Lung (tissue), 12 donors: ENCODE measurements around the gene ITGA1. TPM values are rescaled to one million over a fixed set of nuclear protein-coding genes. Genes with fewer than 3 reads are reported as not detected.

Experiments
- ATAC-seq: fragments of 200-7000 bp; cut with Tn5 transposase; one replicate; pipeline ENCODE4 v1.9.1; 2020; ENCODE audit warnings: moderate number of reproducible peaks; ENCODE audit not compliant: insufficient read depth, low FRiP score
- DNase-seq, 3 donors: peaks; one replicate each; pipeline ENCODE4 v3.0.0-alpha.2; 2013 to 2017
- H3K27ac ChIP-seq, 2 donors: one replicate each; pipeline ENCODE4 v1.5.1; 2013; ENCODE audit warnings: mild to moderate bottlenecking in 2 of 2, moderate library complexity in 2 of 2, control low read depth in 1 of 2, inconsistent platforms in 1 of 2, low read depth in 1 of 2, low read length in 1 of 2
- H3K27me3 ChIP-seq, 3 donors: one replicate each; pipeline ENCODE4 v1.5.1; 2013; ENCODE audit warnings: low read length in 2 of 3; ENCODE audit not compliant: control insufficient read depth in 3 of 3, insufficient read depth in 3 of 3
- H3K36me3 ChIP-seq, 4 donors: one replicate each; pipeline ENCODE4 v1.5.1; 2013; ENCODE audit warnings: low read length in 4 of 4, mild to moderate bottlenecking in 1 of 4, moderate library complexity in 1 of 4; ENCODE audit not compliant: control insufficient read depth in 4 of 4, insufficient read depth in 4 of 4
- H3K4me1 ChIP-seq, 5 donors: one replicate each; pipeline ENCODE4 v1.5.1; 2013; ENCODE audit warnings: low read length in 5 of 5, mild to moderate bottlenecking in 2 of 5, moderate library complexity in 1 of 5; ENCODE audit not compliant: control insufficient read depth in 5 of 5, insufficient read depth in 5 of 5
- H3K4me3 ChIP-seq: one replicate; pipeline ENCODE4 v1.5.1; 2013; ENCODE audit warnings: mild to moderate bottlenecking, control low read depth, moderate library complexity
- H3K9ac ChIP-seq, 2 donors: one replicate each; pipeline ENCODE4 v1.5.1; 2013; ENCODE audit warnings: low read length in 2 of 2, control low read depth in 1 of 2; ENCODE audit not compliant: insufficient read depth in 1 of 2
- H3K9me3 ChIP-seq, 4 donors: one replicate each; pipeline ENCODE4 v1.5.1; 2013; ENCODE audit warnings: low read length in 3 of 4, mild to moderate bottlenecking in 1 of 4, moderate library complexity in 1 of 4; ENCODE audit not compliant: control insufficient read depth in 4 of 4, insufficient read depth in 3 of 4
- WGBS, 2 donors: extraction: QIAGEN DNeasy Blood & Tissue Kit; methylation state at CpG; one replicate each; pipeline ENCODE4 v1.1.7; 2013; 5-methylcytosine and 5-hydroxymethylcytosine counted together
- polyA plus RNA-seq, 2 donors: library from polyadenylated mRNA; stranded (reverse); fragments of 200-250 nt; gene quantifications; one replicate each; pipeline ENCODE4 v1.2.1, GENCODE V29; 2013
- total RNA-seq, 2 donors: library from RNA; depleted of rRNA in 1 of 2; stranded (reverse); fragments of >200 nt in 1 of 2; gene quantifications; one replicate each; pipeline ENCODE4 v1.2.1, GENCODE V29; 2014 to 2021
- TF ChIP-seq, protein P1 (sequence below): IDR thresholded peaks from 2 replicates; pipeline ENCODE4 v1.5.1; 2012; ENCODE audit warnings: mild to moderate bottlenecking; ENCODE audit errors: control extremely low read depth, extremely low read depth
- donor health status: control.
- donor health status: control.
- donor health status: Bipolar disorder and iron deficiency.
- donor health status: healthy.
- donor health status: DM: yes; HTN: yes; CAD: no.

The ITGA1 gene
- total and polyA plus RNA-seq, 4 donors = 8.8 to 119 (median 47.6) TPM

DNA sequence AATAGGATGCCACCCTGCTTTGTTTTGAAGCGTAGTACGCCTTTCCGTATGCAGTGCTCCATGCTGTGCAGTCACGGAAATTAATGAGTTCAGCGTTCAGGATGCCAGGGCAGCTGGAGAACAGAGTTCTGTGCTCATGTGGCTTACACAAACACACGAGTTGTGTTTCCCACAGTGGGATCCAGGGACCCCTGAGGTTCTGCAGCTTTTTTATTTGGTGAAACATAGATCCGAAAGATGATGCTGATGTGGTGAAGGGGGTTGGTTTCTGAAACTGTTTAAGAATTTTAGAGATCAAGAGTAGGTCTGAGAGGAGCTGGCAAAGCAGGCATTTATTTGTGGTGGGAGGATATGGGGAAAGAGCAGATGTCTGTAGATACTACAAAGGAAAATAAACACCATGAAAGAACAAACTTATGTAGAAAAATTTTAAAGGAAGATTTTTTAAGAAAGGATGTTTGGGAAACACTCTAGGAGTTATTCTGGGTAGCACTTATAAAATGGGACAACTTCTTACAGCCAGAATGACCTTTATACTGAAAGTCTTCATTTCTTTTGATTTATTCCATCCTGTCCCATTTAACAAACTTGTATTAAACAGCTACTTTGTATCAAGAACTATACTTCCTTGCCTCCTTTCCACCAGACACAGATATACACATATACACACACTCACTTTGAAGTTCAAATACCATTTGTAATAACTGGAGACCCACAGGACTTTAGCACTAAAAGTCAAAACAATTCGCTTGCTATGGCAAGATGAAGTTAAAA lies 52.7 kb downstream of the ITGA1 start:
- H3K36me3 ChIP-seq = no peaks in the 10 kb centered on the region
- H3K4me1 ChIP-seq = peaks cover 0 to 45% (median 5%) of the 10 kb centered on the region in 5 donors
- H3K27me3 ChIP-seq = no peaks in the 10 kb centered on the region
- H3K27ac ChIP-seq = peak overlapping the region; percentile 3 to 71
- WGBS, 2 donors = 58 to 66% methylated on average over 8 of the region's 8 CpGs
- no peak overlapping the region for H3K9ac ChIP-seq
- no peaks in the 10 kb centered on the region for H3K9me3 ChIP-seq
- ATAC-seq = no peak
- H3K4me3 ChIP-seq = no peak overlapping the region
- TF ChIP-seq, protein P1, sequence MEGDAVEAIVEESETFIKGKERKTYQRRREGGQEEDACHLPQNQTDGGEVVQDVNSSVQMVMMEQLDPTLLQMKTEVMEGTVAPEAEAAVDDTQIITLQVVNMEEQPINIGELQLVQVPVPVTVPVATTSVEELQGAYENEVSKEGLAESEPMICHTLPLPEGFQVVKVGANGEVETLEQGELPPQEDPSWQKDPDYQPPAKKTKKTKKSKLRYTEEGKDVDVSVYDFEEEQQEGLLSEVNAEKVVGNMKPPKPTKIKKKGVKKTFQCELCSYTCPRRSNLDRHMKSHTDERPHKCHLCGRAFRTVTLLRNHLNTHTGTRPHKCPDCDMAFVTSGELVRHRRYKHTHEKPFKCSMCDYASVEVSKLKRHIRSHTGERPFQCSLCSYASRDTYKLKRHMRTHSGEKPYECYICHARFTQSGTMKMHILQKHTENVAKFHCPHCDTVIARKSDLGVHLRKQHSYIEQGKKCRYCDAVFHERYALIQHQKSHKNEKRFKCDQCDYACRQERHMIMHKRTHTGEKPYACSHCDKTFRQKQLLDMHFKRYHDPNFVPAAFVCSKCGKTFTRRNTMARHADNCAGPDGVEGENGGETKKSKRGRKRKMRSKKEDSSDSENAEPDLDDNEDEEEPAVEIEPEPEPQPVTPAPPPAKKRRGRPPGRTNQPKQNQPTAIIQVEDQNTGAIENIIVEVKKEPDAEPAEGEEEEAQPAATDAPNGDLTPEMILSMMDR = no peak
- DNase-seq = peak; percentile 56 to 81 (median 79)

- Histone ChIP-seq H3K27me3 (no peaks in the 10 kb centered on the region), H3K36me3 (no peaks in the 10 kb centered on the region), H3K9ac (no peak overlapping the region), H3K9me3 (no peaks in the 10 kb centered on the region), H3K27ac (no peak overlapping the region), H3K4me3 (no peak overlapping the region), H3K4me1 (peaks cover 0 to 52% (median 5%) of the 10 kb centered on the region in 5 donors)
- no peak for DNase-seq
- ATAC-seq = no peak
- TF ChIP-seq, protein P1 = no peak
Observed at GRCh38 chr5:52841114-52841513, 53.4 kb downstream of the ITGA1 start.

GRCh38 chr5:52842111-52842510 lies 54.4 kb downstream of the ITGA1 start:
- TF ChIP-seq, protein P1 = no peak
- DNase-seq = no peak
- H3K9ac ChIP-seq = no peak overlapping the region
- no peak overlapping the region for H3K4me3 ChIP-seq
- no peak for ATAC-seq
- no peaks in the 10 kb centered on the region for H3K36me3 ChIP-seq
- no peaks in the 10 kb centered on the region for H3K27me3 ChIP-seq
- no peak overlapping the region for H3K27ac ChIP-seq
- H3K4me1 ChIP-seq = peaks cover 0 to 59% (median 2%) of the 10 kb centered on the region in 5 donors
- no peaks in the 10 kb centered on the region for H3K9me3 ChIP-seq
